GM19463 (cell line): ENCODE data around the gene BCAS3.
"Not testable (repeated sequence)": the region's sequence is repeated elsewhere in the genome, so short reads cannot be mapped to it uniquely, and the experiment has no call there.

Source experiments
- ATAC-seq: cut with Tn5 transposase; IDR thresholded peaks from one replicate; pipeline ENCODE4 v1.9.1; 2021; ENCODE audit warnings: mild to moderate bottlenecking, moderate library complexity; ENCODE audit not compliant: unreplicated experiment

BCAS3 gene

GRCh38 chr17:61237275-61237674 lies 559.6 kb downstream of the BCAS3 start:
- no peak for ATAC-seq

DNA sequence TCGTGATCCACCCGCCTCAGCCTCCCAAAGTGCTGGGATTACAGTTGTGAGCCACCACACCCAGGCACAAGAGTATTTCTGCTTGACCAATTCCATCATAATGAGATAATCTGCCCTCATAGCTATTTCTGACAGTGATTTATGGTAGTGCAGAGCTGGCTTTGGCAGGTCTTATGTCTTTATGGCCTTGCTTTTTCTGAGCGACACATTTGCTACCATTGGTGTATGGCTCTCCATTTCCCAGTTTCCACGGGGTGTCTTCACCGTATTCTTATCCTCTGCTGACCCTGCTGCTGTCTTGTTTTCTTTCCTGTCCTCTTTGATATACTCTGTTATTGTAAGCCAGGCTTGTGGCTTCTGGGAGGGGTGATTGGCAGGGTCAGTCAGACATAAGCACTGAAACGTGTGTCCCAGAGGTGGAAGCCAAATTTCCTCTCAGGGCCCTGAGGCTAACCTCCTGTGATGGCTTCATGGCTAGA lies 560.8 kb downstream of the BCAS3 start:
- ATAC-seq = no peak

DNA sequence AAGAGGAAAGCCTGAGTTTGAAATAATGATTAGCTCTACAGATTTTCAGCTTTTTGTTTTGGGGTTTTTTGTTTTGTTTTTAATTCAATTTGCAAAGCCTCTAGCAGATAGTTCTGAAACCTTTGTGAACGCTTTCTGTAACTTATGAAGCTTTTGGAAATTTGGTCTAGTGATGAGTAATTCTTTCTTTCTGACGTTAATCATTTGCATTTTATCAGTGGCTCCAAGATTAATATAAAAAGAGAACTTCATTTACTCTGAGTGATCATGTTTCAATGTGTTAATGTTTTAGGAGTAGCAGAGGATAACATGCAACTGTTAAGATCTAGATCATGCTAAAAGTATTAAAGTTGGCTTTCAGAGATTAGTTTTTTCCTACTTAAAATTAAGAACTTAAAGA lies 561.7 kb downstream of the BCAS3 start:
- no peak for ATAC-seq

GRCh38 chr17:61239953-61240352 lies 562.3 kb downstream of the BCAS3 start:
- ATAC-seq = no peak

DNA sequence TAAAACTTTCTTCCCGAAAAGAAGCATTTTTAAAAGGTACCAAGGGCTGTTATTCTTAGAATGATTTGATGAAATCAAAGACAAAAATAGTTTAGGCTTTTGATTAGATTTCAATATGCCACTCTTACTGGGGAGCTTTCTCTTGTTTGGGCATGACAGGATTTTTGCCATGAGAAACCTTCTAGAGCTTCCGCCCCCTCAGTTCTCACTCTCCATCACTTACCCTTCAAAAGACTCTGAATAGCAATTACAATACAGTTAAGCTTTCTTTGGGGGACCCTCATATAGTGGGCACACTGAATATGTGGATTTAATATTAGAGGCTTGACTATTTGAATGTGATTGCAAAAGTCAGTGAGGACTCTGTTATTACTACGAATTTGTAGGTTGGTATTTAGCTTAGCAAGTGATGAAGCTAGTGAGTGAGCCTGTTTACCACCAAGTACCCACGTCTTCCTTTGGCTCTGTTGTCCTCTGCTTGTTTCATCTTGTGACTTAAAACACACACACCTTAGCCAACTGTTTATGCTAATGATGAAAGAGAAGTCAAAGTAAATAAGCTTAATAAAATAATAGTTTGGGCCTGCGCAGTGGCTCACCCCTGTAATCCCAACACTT lies 563.3 kb downstream of the BCAS3 start:
- ATAC-seq = no peak

- ATAC-seq = not testable (repeated sequence)
Observed at GRCh38 chr17:61244988-61245387, 567.3 kb downstream of the BCAS3 start.

GRCh38 chr17:61245706-61246135 lies 568.1 kb downstream of the BCAS3 start:
- no peak for ATAC-seq

DNA sequence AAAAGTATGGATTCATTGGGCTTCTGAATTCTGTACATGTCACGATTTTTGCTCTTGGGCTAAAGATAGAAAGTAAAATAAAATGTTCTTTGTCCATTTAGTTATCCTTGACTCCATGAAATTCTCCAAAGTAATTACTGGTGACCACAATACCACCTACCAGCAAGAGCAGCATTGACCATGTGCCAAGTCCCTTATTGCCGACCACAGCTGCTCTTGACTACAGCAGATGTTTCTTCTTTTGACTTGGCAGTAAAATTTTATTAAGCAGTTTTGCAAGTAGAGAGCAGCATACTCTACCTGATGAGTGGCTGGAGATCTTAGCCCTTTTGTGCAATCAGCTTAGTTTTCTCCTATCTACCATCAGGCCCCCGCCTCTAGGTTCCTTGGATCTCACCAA lies 569.8 kb downstream of the BCAS3 start:
- no peak for ATAC-seq

GRCh38 chr17:61248399-61248798 lies 570.7 kb downstream of the BCAS3 start:
- ATAC-seq = no peak

DNA sequence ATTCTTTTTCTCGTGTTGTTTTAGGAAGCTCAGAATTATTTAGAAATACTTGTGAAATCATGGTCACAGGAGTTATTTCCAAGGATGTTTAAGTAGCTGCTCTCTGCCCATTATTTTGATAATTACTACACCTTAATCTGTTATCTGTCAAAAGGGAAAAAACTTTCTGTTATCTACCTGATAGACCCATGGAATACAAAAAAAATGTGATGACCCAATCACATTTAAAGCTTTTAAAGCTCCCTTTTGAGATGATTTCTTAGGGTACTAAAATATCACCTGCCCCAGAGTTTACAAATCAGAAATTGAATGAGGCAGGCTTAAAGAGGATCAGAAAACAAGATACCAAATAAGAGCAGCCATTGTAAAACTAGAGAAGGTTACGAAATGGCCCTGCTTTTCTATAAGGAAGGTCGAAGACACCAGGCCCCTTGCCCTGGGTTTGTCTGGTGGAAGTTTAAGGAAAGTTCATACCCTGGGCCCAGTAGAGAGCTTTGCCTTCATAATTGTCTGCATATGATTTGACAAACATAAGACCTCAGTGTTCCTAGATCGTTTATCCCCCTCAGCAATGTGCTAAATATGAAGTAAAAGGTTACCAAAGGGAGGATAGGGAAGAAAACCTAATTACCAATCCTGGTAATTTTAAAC lies 572.1 kb downstream of the BCAS3 start:
- ATAC-seq = no peak

GRCh38 chr17:61250335-61250890 lies 572.8 kb downstream of the BCAS3 start:
- ATAC-seq = no peak

DNA sequence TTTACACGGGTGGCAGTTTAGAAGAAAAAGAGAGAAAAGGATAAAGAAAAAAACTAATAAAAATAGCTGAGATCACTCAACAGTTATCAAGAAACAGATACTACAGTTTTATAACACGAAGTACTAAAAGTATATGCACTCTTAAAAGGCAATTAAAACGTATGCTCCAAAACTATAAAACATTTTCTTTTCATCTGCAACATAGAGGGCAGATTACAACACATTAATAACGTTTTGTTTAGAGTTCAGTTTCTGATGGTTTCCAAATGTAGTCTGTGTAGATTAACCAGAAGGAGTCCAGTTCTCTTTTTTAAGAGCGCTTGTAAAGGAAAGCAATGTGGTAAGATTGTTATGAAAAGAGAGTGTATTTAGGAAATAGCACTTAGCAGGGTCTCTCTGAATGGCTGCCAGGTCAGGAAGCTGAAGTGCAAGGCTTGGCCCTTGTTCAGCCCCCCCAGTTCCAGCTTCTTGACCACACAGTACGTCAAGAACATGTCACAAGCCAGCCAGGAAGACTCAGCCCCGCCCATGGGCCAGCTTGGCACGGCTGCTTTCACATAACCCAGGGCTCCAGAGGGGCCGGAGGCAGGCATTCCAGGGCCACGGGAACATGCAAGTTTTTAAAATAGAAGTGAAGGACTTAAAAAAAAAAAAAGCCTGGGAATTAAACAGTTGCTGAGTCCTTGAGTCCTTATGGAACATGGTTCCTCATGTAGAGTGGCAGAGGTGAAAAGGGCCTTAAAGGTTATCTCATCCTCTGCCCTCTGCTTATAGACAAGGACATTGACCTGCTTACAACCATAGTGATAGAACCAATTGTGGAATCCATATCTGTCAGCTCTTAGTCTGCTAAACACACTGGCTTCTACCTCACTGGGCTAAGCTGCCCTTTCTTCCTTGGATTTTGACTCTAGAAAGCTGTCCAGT lies 574.6 kb downstream of the BCAS3 start:
- no peak for ATAC-seq

DNA sequence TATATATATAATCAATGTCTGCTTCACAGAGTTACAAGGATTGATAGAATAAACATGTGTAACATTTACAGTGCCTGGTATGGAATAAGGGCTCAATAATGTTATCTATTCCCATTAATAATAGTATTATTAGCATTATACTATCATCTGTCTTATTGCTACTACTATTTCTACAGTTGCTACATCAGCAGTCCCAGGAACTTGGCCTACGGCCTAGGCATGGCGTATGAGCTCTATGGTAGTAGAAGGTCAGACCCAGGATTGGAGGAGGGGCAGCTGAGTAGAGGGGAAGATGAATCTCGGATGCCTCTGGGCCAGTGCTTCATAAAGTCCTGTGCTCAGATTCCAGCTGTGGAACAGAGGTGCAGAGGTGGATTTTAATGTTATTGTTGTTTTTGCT lies 575.7 kb downstream of the BCAS3 start:
- no peak for ATAC-seq

GRCh38 chr17:61253937-61254574 lies 576.4 kb downstream of the BCAS3 start:
- ATAC-seq = no peak

- no peak for ATAC-seq
Observed at GRCh38 chr17:61254904-61255303, 577.3 kb downstream of the BCAS3 start.

DNA sequence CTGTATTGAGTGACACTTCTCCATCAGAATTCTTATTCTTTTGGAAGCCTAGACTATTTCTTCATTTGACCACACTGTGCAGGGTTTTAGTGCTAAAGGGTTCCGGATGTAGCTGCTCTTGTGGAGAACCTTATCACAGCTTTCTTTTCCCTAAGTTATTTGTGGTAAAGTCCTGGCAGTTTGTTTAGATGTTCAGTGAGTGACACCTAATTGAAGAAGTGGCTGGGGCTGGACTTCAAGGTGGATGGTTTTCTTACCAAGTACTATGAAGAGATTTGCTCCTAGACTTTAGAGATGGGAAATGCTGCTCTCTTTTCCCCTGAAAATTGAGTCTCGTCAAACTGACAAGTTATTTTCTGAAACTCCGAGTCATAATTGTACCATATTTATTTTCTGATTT lies 578.0 kb downstream of the BCAS3 start:
- ATAC-seq = no peak

DNA sequence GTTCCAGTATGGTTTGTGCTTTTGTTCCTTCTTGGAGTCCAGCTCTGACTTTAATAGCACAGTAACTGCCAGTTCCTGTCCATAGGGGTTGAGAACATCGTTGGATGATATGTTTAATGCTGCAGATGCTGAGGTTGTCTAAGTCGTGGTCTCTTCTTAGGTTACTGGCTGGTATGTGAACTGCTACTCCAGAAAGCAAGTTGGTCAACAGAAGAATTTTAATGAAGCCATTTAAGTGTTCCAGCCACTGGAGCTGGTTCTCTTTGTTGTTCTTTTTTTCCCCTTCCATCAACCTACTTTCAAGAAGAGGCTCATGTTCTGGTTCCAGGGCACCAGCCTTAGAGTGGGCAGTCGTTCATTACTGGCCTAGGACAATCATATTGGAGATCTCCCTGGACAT lies 581.7 kb downstream of the BCAS3 start:
- no peak for ATAC-seq

DNA sequence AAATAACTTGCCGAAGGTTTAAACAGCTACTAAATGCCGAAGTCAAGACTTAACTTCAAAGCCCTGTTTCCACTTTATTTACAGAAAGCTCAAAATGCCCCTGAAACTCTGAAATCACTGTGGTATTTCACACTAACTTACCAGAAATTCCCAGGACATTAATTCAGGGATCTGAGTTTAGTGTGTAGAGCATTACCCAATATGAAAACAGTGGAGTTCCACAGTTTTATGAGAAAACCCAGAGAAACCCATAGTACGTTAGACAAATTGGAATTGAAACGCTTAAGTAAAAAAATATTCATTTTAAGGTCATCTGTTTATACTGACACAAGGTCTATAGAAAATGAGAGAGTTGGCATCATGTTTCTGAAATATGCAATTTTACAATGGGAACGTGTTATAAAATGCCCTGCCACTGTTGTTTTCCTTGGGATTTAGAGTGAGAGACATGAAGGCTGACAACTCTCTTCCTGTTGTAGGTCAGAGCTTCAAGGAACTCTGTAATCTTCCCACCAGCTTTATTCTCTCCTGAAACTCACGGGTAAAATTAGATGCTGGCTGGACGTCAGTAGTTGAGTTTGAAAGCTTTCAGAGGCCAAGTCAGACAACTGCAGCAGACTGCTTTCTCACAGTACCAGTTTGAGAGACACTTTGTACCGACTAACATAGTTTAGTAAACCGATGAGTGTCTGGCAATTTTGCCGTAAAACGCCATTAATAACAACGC lies 582.6 kb downstream of the BCAS3 start:
- no peak for ATAC-seq

GRCh38 chr17:61261001-61261637 lies 583.5 kb downstream of the BCAS3 start:
- ATAC-seq = no peak

- no peak for ATAC-seq
Observed at GRCh38 chr17:61265397-61265796, 587.7 kb downstream of the BCAS3 start.
